B cell (primary cell): ENCODE data around the gene PAX2.

ENCODE experiments used
- CTCF ChIP-seq: fragments of 200-600 bp; IDR thresholded peaks from one replicate; pipeline ENCODE4 v1.8.0; 2022; ENCODE audit warnings: antibody characterized with exemption, mild to moderate bottlenecking
- EZH2 ChIP-seq: IDR thresholded peaks from 2 replicates; pipeline ENCODE4 v1.6.1; 2012; ENCODE audit warnings: borderline replicate concordance, low read depth, mild to moderate bottlenecking, moderate library complexity, low read length; ENCODE audit not compliant: insufficient read depth, poor library complexity, severe bottlenecking

GRCh38 chr10:100875484-100876166, 130.2 kb downstream of the PAX2 start:
- no peak for TF ChIP-seq CTCF
- no peak for TF ChIP-seq EZH2
